NOMO-1 treated with DMSO at 0.1 percent for 48 hours (cell line): ENCODE measurements around the gene SLC25A23.
"Not testable (repeated sequence)": the region's sequence is repeated elsewhere in the genome, so short reads cannot be mapped to it uniquely, and the experiment has no call there.

Experiments used
- DNase-seq: peaks from one replicate; lab custom pipeline; 2025; ENCODE audit not compliant: unreplicated experiment; lab: John Stamatoyannopoulos, UW

Gene SLC25A23

GRCh38 chr19:6406401-6406800, 53.2 kb downstream of the SLC25A23 start:
- DNase-seq, result no peak

DNA sequence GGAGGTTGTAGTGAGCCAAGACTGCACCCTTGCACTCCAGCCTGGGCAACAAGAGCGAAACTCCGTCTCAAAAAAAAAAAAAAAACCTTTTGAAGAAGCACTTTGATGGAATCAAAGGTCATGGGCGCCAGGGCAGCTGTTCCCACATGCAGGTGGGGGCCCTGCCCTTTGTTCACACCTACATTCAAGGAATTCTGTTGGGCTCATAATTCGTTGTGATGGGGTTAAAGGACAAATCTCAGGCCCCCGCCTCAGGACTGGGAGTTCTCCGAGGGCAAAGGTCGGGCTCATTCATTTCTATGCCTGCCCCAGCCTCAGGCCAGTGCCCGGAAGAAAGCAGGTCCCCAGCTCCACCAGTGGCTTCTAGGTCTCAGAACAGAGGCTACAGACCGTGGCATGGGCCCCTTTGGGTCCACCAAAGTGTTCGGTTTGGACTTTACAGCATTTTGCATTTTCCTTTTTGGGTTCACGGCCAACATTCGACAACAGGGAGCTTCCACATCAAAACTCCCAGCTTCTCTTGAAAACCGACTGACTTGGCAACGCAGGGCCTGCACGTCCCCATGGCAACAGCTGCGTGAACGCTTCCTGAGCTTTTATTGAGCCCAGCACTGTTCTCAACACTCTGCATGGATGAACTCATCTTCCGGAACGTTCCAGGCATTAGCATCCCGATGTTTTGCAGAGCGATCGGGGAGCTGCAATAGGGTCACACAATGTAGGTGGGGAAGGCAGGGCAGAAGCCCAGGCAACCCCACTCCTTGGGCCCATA, 56.6 kb downstream of the SLC25A23 start:
- DNase-seq, result no peak

GRCh38 chr19:6402058-6402457, 57.5 kb downstream of the SLC25A23 start:
- DNase-seq, result no peak

DNA sequence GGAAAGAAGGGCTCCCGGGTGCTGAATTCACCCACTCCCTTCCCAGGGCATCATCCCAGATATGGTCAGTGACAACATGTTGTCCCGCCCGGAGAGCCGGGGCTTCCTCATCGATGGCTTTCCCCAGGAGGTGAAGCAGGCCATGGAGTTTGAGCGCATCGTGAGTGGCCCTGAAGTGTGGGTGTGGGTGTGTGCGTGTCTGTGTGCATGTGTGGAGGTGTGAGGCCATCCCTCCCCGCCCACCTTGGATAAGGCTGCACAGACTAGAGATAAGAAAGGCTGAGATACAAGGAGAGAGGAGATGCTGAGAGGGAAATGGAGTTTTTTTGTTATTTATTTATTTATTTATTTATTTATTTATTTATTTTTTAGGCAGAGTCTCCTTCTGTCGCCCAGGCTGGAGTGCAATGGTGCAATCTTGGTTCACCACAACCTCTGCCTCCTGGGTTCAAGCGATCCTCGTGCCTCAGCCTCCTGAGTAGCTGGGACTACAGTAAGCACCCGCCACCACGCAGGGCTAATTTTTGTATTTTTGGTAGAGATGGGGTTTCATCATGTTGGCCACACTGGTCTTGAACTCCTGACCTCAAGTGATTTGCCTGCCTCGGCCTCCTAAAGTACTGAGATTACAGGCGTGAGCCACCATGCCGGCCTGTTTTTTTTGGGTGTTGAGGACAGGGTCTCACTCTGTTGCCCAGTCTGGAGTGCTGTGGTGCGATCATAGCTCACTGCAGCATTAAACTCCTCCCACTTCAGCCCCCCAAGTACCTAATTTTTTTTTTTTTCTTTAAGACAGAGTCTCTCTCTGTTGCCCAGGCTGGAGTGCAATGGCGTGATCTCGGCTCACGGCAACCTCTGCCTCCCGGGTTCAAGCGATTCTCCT, 59.3 kb downstream of the SLC25A23 start:
- DNase-seq, result not testable (repeated sequence)

GRCh38 chr19:6396305-6396704, 63.3 kb downstream of the SLC25A23 start:
- no peak for DNase-seq

DNA sequence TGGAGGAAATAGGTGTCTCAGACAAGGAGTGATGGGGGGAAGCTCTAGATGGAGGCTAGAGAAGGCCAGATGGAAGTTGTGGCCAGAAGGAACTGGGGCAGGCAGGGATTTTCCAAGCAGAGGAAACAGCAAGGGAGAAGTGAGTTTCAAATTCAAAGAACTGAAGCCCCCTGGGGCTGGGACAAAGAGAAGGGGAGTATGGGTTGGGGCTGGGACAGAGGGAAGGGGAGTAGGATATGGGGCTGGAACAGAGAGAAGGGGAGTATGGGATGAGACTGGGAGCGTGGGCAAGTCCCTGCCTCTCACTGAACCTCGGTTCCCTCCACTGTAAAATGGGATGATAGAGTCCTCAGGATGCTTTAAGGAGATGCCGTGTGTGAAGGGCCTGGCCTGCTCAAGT, 64.8 kb downstream of the SLC25A23 start:
- DNase-seq, result no peak

DNA sequence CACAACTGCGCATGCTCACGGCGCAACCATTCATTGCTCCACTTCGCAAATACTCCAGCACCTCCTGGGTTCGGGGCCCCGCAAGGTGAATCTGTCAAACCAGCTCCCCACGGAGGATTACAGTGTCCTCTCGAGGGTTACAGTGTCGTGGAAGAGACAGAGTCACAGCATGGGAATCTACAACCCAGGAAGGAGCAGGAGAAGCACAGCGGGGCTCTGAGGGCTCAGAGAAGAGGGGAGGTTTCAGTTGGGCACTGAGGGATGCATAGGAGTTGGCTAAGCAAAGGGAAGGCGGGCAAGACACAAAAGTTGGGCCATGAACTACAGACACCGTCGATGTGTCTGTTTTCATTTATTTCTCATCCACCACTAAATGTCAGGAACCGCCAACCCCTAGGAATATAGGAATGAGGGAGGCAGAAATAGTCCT, 65.6 kb downstream of the SLC25A23 start:
- no peak for DNase-seq

GRCh38 chr19:6393074-6393982, 66.3 kb downstream of the SLC25A23 start, which contains the start of gene GTF2F1:
Gene GTF2F1, minus strand, starts transcription at chr19:6393164. Its CDS starts 169 bp downstream, at chr19:6392995.
- peak; percentile 88 for DNase-seq

- DNase-seq, result no peak
Observed at GRCh38 chr19:6392221-6393073, 67.1 kb downstream of the SLC25A23 start.
